Natural killer cell (primary cell): Measurements from ENCODE around the gene EN2. TPM values are rescaled to one million over a fixed set of nuclear protein-coding genes. Genes with fewer than 3 reads are reported as not detected.

Experiments
- ATAC-seq, 3 donors: fragments of 150-1000 bp in 2 of 3; fragments of 200-7000 bp in 1 of 3; cut with Tn5 transposase; 1 replicate in 1 of 3; 2 replicates in 2 of 3; pipeline ENCODE4 v1.10.0; 2021; ENCODE audit warnings: mild to moderate bottlenecking in 2 of 3, moderate library complexity in 2 of 3
- DNase-seq, 2 donors: peaks; one replicate each; pipeline versions ENCODE4 v3.0.0 to v3.0.0-alpha.2; 2013 to 2021; ENCODE audit warnings: mixed read lengths in 1 of 2
- H3K27ac ChIP-seq: one replicate; pipeline ENCODE4 v1.5.1; 2013; ENCODE audit warnings: mild to moderate bottlenecking, low read length
- H3K27me3 ChIP-seq: one replicate; pipeline ENCODE4 v1.6.1; 2013; ENCODE audit warnings: low read length; ENCODE audit not compliant: control insufficient read depth, insufficient read depth
- H3K36me3 ChIP-seq: one replicate; pipeline ENCODE4 v1.6.1; 2013; ENCODE audit warnings: low read length; ENCODE audit not compliant: control insufficient read depth, insufficient read depth
- H3K4me1 ChIP-seq: one replicate; pipeline ENCODE4 v1.6.1; 2013; ENCODE audit warnings: low read length; ENCODE audit not compliant: control insufficient read depth, insufficient read depth
- H3K4me3 ChIP-seq: one replicate; pipeline ENCODE4 v1.5.1; 2013; ENCODE audit warnings: low read length
- H3K9me3 ChIP-seq: one replicate; pipeline ENCODE4 v1.6.1; 2013; ENCODE audit warnings: low read length; ENCODE audit not compliant: control insufficient read depth, insufficient read depth
- H3K27ac Mint-ChIP-seq, 2 donors: one replicate each; pipeline ENCODE4 v1.8.0; 2022; ENCODE audit warnings: mild to moderate bottlenecking in 2 of 2, mixed read lengths in 2 of 2, moderate library complexity in 1 of 2
- H3K27me3 Mint-ChIP-seq, 2 donors: one replicate each; pipeline ENCODE4 v1.8.0; 2022; ENCODE audit warnings: low read depth in 2 of 2, mixed read lengths in 2 of 2
- H3K36me3 Mint-ChIP-seq: one replicate; pipeline ENCODE4 v1.8.0; 2022; ENCODE audit warnings: mixed read lengths
- H3K4me1 Mint-ChIP-seq, 2 donors: one replicate each; pipeline ENCODE4 v1.8.0; 2022; ENCODE audit warnings: mixed read lengths in 2 of 2
- H3K4me3 Mint-ChIP-seq: one replicate; pipeline ENCODE4 v1.8.0; 2022; ENCODE audit warnings: mild to moderate bottlenecking, moderate library complexity, mixed read lengths
- H3K9me3 Mint-ChIP-seq, 2 donors: one replicate each; pipeline ENCODE4 v1.8.0; 2022; ENCODE audit warnings: mixed read lengths in 2 of 2
- CTCF ChIP-seq: fragments of 200-600 bp; IDR thresholded peaks from one replicate; pipeline ENCODE4 v1.8.0; 2022; ENCODE audit warnings: antibody characterized with exemption
- WGBS: methylation state at CpG from one replicate; pipeline ENCODE4 v1.1.7; 2013; ENCODE audit warnings: missing lambda C conversion rate; ENCODE audit not compliant: insufficient coverage; 5-methylcytosine and 5-hydroxymethylcytosine counted together
- intact Hi-C: fragments of 100-400 bp; cut with micrococcal nuclease; formaldehyde crosslinking; loops from one replicate; pipeline ENCODE4 v1.14.2; 2022
- total RNA-seq, 4 donors: library from RNA; stranded (reverse); fragments of 120-200 nt in 1 of 4; gene quantifications; one replicate each; pipeline versions ENCODE4 v1.2.3 to v1.2.4, GENCODE V29; 2013 to 2022

Gene EN2
- total RNA-seq, 3 donors from 2014 or later (not counting 1 experiment from before 2014, with no cell fraction given), result not detected

- DNase-seq (no peak), ATAC-seq (no peak)
- Histone ChIP-seq H3K27me3 (peaks cover 81% of the 10 kb centered on the region), H3K4me1 (peaks cover 12% of the 10 kb centered on the region), H3K27ac (no peak overlapping the region), H3K9me3 (no peaks in the 10 kb centered on the region), H3K36me3 (no peaks in the 10 kb centered on the region), H3K4me3 (no peak overlapping the region)
- Mint-ChIP-seq H3K27ac (no peak overlapping the region), H3K9me3 (no peaks in the 10 kb centered on the region), H3K4me3 (peak overlapping the region; percentile 17), H3K36me3 (no peaks in the 10 kb centered on the region), H3K4me1 (peaks cover 19 to 24% of the 10 kb centered on the region in 2 donors), H3K27me3 (peaks cover 69 to 98% of the 10 kb centered on the region in 2 donors)
- TF ChIP-seq CTCF, result no peak
- WGBS, result 15% methylated on average over 29 of the region's 29 CpGs
- intact Hi-C loops, result no loop called here
Observed at GRCh38 chr7:155508376-155509358, 50.7 kb downstream of the EN2 start.

GRCh38 chr7:155509359-155509724, 51.4 kb downstream of the EN2 start:
- H3K4me3 ChIP-seq, result no peak overlapping the region

GRCh38 chr7:155509725-155510551, 52.0 kb downstream of the EN2 start:
- TF ChIP-seq CTCF, result no peak
- no peak overlapping the region for H3K27ac Mint-ChIP-seq
- intact Hi-C loops, result no loop called here
- H3K36me3 ChIP-seq, result no peaks in the 10 kb centered on the region
- no peaks in the 10 kb centered on the region for H3K36me3 Mint-ChIP-seq
- DNase-seq (no peak), ATAC-seq (peak in 1 of 3 donors; percentile 17)
- H3K4me3 Mint-ChIP-seq, result peak overlapping the region; percentile 56
- H3K4me1 Mint-ChIP-seq, result peaks cover 19 to 24% of the 10 kb centered on the region in 2 donors
- H3K9me3 ChIP-seq, result no peaks in the 10 kb centered on the region
- no peak overlapping the region for H3K27ac ChIP-seq
- WGBS, result 5% methylated on average over 68 of the region's 68 CpGs
- H3K9me3 Mint-ChIP-seq, result no peaks in the 10 kb centered on the region
- peaks cover 66 to 94% of the 10 kb centered on the region in 2 donors for H3K27me3 Mint-ChIP-seq
- peaks cover 12% of the 10 kb centered on the region for H3K4me1 ChIP-seq
- H3K27me3 ChIP-seq, result peaks cover 78% of the 10 kb centered on the region
- H3K4me3 ChIP-seq, result no peak overlapping the region

More at GRCh38 chr7:155509359-155509724, 51.4 kb downstream of the EN2 start:
- no peaks in the 10 kb centered on the region for H3K9me3 ChIP-seq
- no peaks in the 10 kb centered on the region for H3K36me3 ChIP-seq
- peaks cover 68 to 98% of the 10 kb centered on the region in 2 donors for H3K27me3 Mint-ChIP-seq
- H3K27ac Mint-ChIP-seq, result no peak overlapping the region
- intact Hi-C loops, result no loop called here
- no peaks in the 10 kb centered on the region for H3K9me3 Mint-ChIP-seq
- H3K27me3 ChIP-seq, result peaks cover 83% of the 10 kb centered on the region
- H3K4me1 ChIP-seq, result peaks cover 12% of the 10 kb centered on the region
- no peak for DNase-seq
- peaks cover 19 to 24% of the 10 kb centered on the region in 2 donors for H3K4me1 Mint-ChIP-seq
- H3K36me3 Mint-ChIP-seq, result no peaks in the 10 kb centered on the region
- no peak for TF ChIP-seq CTCF
- no peak for ATAC-seq
- 9% methylated on average over 16 of the region's 16 CpGs for WGBS
- no peak overlapping the region for H3K27ac ChIP-seq
- peak overlapping the region; percentile 17 for H3K4me3 Mint-ChIP-seq
